ENCODE results near the gene CEP70.
"Not testable (repeated sequence)": the region's sequence is repeated elsewhere in the genome, so short reads cannot be mapped to it uniquely, and the experiment has no call there.

The CEP70 gene

GRCh38 chr3:138513090-138513843, 80.8 kb downstream of the CEP70 start:
- in situ Hi-C loops (cut with MboI; ENCODE audit: low sequenced_read_pairs), result no loop called here

DNA sequence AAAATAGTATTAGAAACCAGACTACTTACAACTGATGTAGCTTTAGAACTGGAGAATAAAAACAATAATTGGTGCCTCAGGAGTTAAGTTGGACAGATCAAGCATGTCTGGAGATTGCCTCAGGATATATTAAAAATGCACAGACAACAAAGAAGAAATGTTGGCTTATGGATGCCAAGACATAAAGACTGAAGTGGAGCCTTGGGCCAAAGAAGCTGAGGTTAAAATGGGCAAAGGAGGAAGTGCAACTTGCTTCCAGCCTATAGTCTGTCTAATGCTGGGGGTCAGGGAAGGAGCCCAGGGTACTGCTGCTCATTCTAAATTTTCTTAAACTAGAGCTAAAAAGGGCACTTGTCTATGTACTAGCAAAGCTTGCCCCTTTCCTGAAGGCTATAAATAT, 82.1 kb downstream of the CEP70 start:
- in situ Hi-C loops (cut with MboI; ENCODE audit: low sequenced_read_pairs), result no loop called here

DNA sequence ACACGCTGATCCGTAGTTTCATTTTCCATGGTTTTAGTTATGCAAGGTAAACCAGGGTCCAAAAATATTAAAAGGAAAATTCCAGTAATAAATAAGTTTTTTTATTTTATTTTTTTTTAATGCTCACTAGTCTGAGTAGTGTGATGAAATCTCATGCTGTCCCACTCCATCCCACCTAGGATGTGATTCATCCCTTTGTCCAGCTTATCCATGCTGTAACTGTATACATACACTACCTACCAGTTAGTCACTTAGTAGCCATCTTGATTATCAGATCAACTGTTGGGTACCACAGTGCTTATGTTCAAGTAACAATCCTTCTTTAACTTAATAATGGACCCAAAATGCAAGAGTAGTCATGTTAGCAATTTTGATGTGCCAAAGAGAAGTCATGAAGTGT, 84.5 kb downstream of the CEP70 start:
- in situ Hi-C loops (cut with MboI; ENCODE audit: low sequenced_read_pairs), result no loop called here

GRCh38 chr3:138507524-138507923, 86.5 kb downstream of the CEP70 start:
- in situ Hi-C loops (cut with MboI; ENCODE audit: low sequenced_read_pairs), result no loop called here

- in situ Hi-C loops (cut with MboI; ENCODE audit: low sequenced_read_pairs), result no loop called here
These were observed 95.1 kb downstream of the CEP70 start for GRCh38 chr3:138498991-138499390.

GRCh38 chr3:138497851-138498250, 96.2 kb downstream of the CEP70 start:
- in situ Hi-C loops (cut with MboI; ENCODE audit: low sequenced_read_pairs), result no loop called here

- in situ Hi-C loops (cut with MboI; ENCODE audit: low sequenced_read_pairs), result no loop called here
These were observed 97.0 kb downstream of the CEP70 start for GRCh38 chr3:138497021-138497420.

DNA sequence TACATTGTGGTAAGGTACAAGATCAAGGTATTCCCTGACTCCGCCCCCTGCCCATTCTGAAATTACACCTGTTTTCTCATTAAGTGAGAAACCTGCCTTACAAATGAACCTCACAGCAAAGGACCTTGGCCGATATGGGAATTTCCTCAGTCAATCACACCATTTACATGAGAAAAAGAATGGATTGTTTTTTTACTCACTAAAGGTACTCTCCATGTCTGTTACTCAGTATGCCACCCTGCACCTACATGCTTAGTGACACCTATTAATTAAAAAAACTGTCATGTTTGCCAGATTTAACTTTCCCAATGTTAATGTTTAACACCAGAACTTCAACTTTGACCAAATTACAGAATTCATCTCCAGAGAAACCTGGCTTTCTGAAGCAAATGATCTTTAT, 97.6 kb downstream of the CEP70 start:
- in situ Hi-C loops (cut with MboI; ENCODE audit: low sequenced_read_pairs), result no loop called here

DNA sequence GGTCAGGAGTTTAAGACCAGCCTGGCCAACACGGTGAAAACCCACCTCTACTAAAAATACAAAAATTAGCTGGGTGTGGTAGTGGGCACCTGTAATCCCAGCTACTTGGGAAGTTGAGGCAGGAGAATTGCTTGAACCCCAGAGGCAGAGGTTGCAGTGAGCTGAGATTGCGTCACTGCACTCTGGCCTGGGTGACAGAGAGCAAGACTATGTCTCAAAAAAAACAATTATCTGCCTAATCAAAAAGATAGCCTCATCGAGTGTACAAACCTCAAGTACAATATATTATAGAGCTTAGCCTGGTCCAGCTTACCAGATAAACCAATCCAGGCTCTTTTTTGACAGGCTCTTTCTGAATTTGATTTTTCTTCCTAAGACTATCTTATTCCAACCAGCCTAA, 98.4 kb downstream of the CEP70 start:
- in situ Hi-C loops (cut with MboI; ENCODE audit: low sequenced_read_pairs), result not testable (repeated sequence)

DNA sequence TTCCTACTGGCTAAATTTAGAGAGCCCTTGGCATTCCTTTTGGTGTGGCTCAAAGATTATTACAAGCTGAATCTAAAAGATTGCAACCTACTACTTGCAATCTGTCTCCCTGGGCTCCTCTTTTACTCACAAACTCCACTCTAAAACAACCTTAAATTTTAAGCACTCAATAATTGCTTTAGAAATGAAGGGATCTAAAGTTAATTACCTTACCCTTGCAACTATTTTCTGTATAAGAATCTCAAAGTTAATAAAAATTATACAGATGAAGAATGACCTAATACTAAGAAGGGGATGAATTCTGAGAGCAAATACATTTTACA, 99.5 kb downstream of the CEP70 start:
- in situ Hi-C loops (cut with MboI; ENCODE audit: low sequenced_read_pairs), result no loop called here

- in situ Hi-C loops (cut with MboI; ENCODE audit: low sequenced_read_pairs), result no loop called here
These were observed 100.1 kb downstream of the CEP70 start for GRCh38 chr3:138493804-138494606.

GRCh38 chr3:138492980-138493675, 100.9 kb downstream of the CEP70 start:
- in situ Hi-C loops (cut with MboI; ENCODE audit: low sequenced_read_pairs), result no loop called here

DNA sequence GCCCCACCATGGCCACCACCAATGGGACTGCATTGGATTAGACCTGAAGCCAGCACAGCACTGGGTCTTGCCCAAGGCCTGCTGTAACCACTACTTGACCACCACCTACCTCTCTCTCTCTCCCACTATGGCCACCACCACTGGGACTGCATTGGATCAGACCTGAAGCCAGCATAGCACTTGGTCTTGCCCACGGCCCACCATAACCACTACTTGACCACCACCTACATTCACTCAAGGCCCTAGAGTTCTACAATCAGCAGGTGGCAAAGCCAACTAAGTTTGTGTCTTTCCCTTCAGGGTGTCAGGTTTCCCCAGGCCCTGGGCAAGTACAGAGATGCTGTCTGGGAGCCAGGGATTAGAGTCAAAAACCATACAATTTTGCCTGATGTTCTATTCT, 102.1 kb downstream of the CEP70 start:
- in situ Hi-C loops (cut with MboI; ENCODE audit: low sequenced_read_pairs), result no loop called here

DNA sequence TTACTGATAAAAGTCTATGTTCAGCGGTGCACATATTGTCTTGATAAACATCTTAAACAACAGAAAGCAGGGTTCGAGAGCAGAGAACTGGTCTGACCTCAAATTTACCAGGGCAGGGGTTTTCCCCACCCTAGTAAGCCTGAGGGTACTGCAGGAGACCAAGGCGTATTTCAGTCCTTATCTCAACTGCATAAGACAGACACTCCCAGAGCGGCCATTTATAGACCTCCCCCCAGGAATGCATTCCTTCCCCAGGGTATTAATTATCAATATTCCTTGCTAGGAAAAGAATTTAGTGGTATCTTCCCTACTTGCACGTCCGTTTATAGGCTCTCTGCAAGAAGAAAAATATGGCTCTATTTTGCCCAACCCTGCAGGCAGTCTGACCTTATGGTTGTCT, 107.5 kb downstream of the CEP70 start:
- in situ Hi-C loops (cut with MboI; ENCODE audit: low sequenced_read_pairs), result not testable (repeated sequence)

DNA sequence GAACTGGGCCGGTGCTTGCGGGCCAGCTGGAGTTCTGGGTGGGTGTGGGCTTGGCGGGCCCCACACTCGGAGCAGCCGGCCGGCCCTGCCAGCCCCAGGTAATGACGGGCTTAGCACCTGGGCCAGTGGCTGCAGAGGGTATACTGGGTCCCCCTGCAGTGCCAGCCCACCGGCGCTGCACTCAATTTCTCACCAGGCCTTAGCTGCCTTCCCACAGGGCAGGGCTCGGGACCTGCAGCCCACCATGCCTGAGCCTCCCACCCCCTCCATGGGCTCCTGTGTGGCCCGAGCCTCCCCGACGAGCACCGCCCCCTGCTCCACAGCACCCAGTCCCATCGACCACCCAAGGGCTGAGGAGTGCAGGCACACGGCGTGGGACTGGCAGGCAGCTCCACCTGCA, 109.4 kb downstream of the CEP70 start:
- in situ Hi-C loops (cut with MboI; ENCODE audit: low sequenced_read_pairs), result not testable (repeated sequence)

DNA sequence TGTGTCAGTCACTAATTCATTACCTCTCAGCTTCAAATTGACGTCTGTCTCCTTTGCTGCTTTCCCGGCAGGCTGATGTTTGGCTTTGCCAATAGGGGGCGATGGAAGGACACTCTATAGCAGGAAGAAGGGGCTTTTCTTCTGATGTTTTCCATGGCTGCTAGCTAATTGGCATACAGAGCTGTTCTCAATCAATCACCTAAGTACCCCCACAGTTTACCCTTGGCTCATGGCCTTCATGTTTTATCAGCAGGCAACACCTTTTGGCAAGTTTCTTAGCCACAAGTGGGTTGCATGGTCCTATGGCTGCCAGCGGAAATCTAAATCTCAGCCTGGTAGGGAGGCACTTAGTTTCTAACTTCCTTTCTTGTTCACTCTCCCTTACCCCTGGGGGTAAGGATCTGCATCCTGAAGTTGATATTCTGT, 114.6 kb downstream of the CEP70 start:
- in situ Hi-C loops (cut with MboI; ENCODE audit: low sequenced_read_pairs), result no loop called here

GRCh38 chr3:138477801-138478200, 116.3 kb downstream of the CEP70 start:
- in situ Hi-C loops (cut with MboI; ENCODE audit: low sequenced_read_pairs), result no loop called here

DNA sequence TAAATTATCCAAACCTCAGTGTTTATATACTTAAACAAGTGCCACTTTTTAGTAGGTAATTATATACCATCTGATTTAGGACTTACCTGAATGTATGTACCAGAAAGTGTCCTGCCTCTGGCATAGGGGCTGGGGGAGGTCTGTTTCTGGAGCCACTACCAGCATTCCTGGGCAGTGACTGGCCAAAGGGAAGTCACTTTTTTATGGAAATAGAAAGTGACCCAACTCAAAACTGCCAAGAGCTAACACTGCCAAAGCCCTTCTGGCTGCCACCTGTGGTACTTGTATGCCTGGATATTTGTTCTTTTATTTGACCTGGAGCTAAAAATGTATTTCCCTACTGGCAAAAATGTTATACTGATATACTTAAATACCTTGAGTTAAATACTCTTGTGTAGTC, 116.9 kb downstream of the CEP70 start:
- in situ Hi-C loops (cut with MboI; ENCODE audit: low sequenced_read_pairs), result no loop called here

GRCh38 chr3:138476526-138476925, 117.5 kb downstream of the CEP70 start:
- in situ Hi-C loops (cut with MboI; ENCODE audit: low sequenced_read_pairs), result no loop called here

GRCh38 chr3:138474163-138474562, 119.9 kb downstream of the CEP70 start:
- in situ Hi-C loops (cut with MboI; ENCODE audit: low sequenced_read_pairs), result loop anchor here (25.0 kb wide), 1 partner anchor 463 kb away; the partner anchor contains the start of genes FOXL2 and FOXL2NB

DNA sequence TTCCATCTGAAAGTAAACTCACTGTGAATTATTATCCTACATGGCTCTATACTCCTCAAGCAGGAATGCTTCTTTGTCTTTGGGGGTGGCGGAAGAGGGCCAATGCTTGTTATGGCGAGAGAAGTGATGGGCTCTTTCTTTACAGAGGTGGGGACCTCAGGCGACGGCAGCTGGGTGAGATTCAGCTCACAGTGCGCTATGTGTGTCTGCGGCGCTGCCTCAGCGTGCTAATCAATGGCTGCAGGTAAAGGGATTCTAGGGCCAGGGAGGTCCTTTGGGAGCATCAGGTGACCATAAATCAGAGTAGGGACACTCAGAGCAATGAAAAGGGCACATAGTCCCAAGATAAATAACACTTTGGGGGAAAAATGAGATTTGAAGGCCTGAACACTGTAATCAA, 120.7 kb downstream of the CEP70 start:
- in situ Hi-C loops (cut with MboI; ENCODE audit: low sequenced_read_pairs), result loop anchor here (25.0 kb wide), 1 partner anchor 464 kb away; the partner anchor contains the start of genes FOXL2 and FOXL2NB

Measured in HL-60/S4 treated with phorbol 12-myristate 13-acetate at 8.2 ng/mL for 4 days and 3 days (cell line).